SK-N-SH treated with all-trans-retinoic acid at 6 μM for 48 hours (cell line): ENCODE measurements around the gene PRKG1.

Source experiments
- ATAC-seq: fragments of 200-7000 bp; cut with Tn5 transposase; 3 replicates; pipeline ENCODE4 v1.9.1; 2020; ENCODE audit warnings: mild to moderate bottlenecking, moderate library complexity
- ARNTL ChIP-seq: fragments of 450-650 bp; formaldehyde crosslinking; IDR thresholded peaks from 2 replicates; pipeline ENCODE4 v1.5.0; 2020; ENCODE audit warnings: low read depth, mild to moderate bottlenecking, moderate library complexity, borderline replicate concordance
- BACH2 ChIP-seq: fragments of 250-450 bp; sonication (Bioruptor Pico); IDR thresholded peaks from 2 replicates; pipeline ENCODE4 v1.9.0; 2021; ENCODE audit warnings: mild to moderate bottlenecking, borderline replicate concordance
- CSDC2 ChIP-seq: fragments of 250-450 bp; sonication (Bioruptor Pico); IDR thresholded peaks from 2 replicates; pipeline ENCODE4 v1.5.0; 2020; ENCODE audit warnings: mild to moderate bottlenecking, moderate library complexity
- CSRNP3 ChIP-seq: fragments of 250-450 bp; sonication (Bioruptor Pico); IDR thresholded peaks from 2 replicates; pipeline ENCODE4 v1.5.1; 2021; ENCODE audit warnings: mild to moderate bottlenecking, moderate library complexity
- GLIS3 ChIP-seq: fragments of 250-450 bp; sonication (Bioruptor Pico); IDR thresholded peaks from 2 replicates; pipeline ENCODE4 v1.5.0; 2020; ENCODE audit warnings: mild to moderate bottlenecking, moderate library complexity
- ISL1 ChIP-seq: fragments of 250-450 bp; sonication (Bioruptor Pico); IDR thresholded peaks from 2 replicates; pipeline ENCODE4 v2.1.2; 2022; ENCODE audit warnings: mild to moderate bottlenecking, moderate library complexity
- OSR1 ChIP-seq: fragments of 250-450 bp; sonication (Bioruptor Pico); IDR thresholded peaks from 2 replicates; pipeline ENCODE4 v1.8.0; 2022; ENCODE audit warnings: moderate library complexity, mild to moderate bottlenecking, inconsistent platforms
- PATZ1 ChIP-seq: fragments of 250-450 bp; sonication (Bioruptor Pico); IDR thresholded peaks from 2 replicates; pipeline ENCODE4 v1.8.0; 2020; ENCODE audit warnings: mild to moderate bottlenecking, moderate library complexity, borderline replicate concordance
- PPARA ChIP-seq: fragments of 250-450 bp; sonication (Bioruptor Pico); IDR thresholded peaks from 2 replicates; pipeline ENCODE4 v1.5.0; 2020; ENCODE audit warnings: mild to moderate bottlenecking, borderline replicate concordance
- RARB ChIP-seq: fragments of 250-450 bp; sonication (Bioruptor Pico); IDR thresholded peaks from 2 replicates; pipeline ENCODE4 v1.8.0; 2021; ENCODE audit warnings: mild to moderate bottlenecking, moderate library complexity
- SNAI2 ChIP-seq: fragments of 250-450 bp; sonication (Bioruptor Pico); IDR thresholded peaks from 2 replicates; pipeline ENCODE4 v1.5.0; 2020; ENCODE audit warnings: mild to moderate bottlenecking, moderate library complexity
- TCF4 ChIP-seq: fragments of 250-450 bp; sonication (Bioruptor Pico); IDR thresholded peaks from 2 replicates; pipeline ENCODE4 v1.8.0; 2021; ENCODE audit warnings: mild to moderate bottlenecking, moderate library complexity, borderline replicate concordance
- TOX ChIP-seq: fragments of 250-450 bp; sonication (Bioruptor Pico); IDR thresholded peaks from 2 replicates; pipeline ENCODE4 v1.8.0; 2021; ENCODE audit warnings: mild to moderate bottlenecking, moderate library complexity, borderline replicate concordance
- ZC3H10 ChIP-seq: fragments of 250-450 bp; sonication (Bioruptor Pico); IDR thresholded peaks from 2 replicates; pipeline ENCODE4 v1.5.1; 2021; ENCODE audit warnings: mild to moderate bottlenecking, moderate library complexity
- ZFP3 ChIP-seq: fragments of 250-450 bp; sonication (Bioruptor Pico); IDR thresholded peaks from 2 replicates; pipeline ENCODE4 v1.5.0; 2020; ENCODE audit warnings: mild to moderate bottlenecking, moderate library complexity
- ZFP30 ChIP-seq: fragments of 450-650 bp; formaldehyde crosslinking; IDR thresholded peaks from 2 replicates; pipeline ENCODE4 v1.5.0; 2022; ENCODE audit warnings: mild to moderate bottlenecking, moderate library complexity
- ZNF70 ChIP-seq: fragments of 450-650 bp; formaldehyde crosslinking; IDR thresholded peaks from 2 replicates; pipeline ENCODE4 v1.5.0; 2020; ENCODE audit warnings: mild to moderate bottlenecking, moderate library complexity
- ZNF8 ChIP-seq: fragments of 450-650 bp; formaldehyde crosslinking; IDR thresholded peaks from 2 replicates; pipeline ENCODE4 v1.5.0; 2020; ENCODE audit warnings: mild to moderate bottlenecking, moderate library complexity
- TF ChIP-seq, protein P1 (sequence below): fragments of 250-450 bp; sonication (Bioruptor Pico); IDR thresholded peaks from 2 replicates; pipeline ENCODE4 v1.8.0; 2021; ENCODE audit warnings: low read depth, mild to moderate bottlenecking, moderate library complexity, borderline replicate concordance
- TF ChIP-seq, protein P2 (sequence below): fragments of 250-450 bp; sonication (Bioruptor Pico); IDR thresholded peaks from 2 replicates; pipeline ENCODE4 v1.5.0; 2020; ENCODE audit warnings: mild to moderate bottlenecking, moderate library complexity

Gene PRKG1

DNA sequence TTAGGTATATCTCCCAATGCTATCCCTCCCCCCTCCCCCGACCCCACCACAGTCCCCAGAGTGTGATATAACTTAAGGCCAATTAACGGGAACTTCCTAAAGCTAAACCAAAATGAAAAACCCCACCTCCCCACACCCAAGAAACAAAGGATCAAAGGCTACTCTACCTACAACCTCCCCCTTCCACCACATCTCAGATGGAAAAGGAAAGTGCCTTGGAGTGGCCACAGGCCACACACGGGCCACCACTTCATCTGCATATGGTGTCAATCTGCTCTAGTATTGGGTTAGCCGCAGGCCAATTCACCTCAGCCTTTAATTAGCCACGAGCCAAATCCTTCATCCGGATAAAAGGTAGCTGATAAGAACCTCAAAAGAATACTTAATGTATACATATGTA is 605.6 kb downstream of the PRKG1 start:
- no peak for ATAC-seq
- TF ChIP-seq CSRNP3 (CRISPR knock-in tag): no peak
- TF ChIP-seq TCF4: no peak
- TF ChIP-seq BACH2: no peak
- TF ChIP-seq PATZ1 (CRISPR knock-in tag): no peak
- no peak for TF ChIP-seq ZNF8 (CRISPR knock-in tag)
- no peak for TF ChIP-seq CSDC2 (CRISPR knock-in tag)
- TF ChIP-seq, protein P1, sequence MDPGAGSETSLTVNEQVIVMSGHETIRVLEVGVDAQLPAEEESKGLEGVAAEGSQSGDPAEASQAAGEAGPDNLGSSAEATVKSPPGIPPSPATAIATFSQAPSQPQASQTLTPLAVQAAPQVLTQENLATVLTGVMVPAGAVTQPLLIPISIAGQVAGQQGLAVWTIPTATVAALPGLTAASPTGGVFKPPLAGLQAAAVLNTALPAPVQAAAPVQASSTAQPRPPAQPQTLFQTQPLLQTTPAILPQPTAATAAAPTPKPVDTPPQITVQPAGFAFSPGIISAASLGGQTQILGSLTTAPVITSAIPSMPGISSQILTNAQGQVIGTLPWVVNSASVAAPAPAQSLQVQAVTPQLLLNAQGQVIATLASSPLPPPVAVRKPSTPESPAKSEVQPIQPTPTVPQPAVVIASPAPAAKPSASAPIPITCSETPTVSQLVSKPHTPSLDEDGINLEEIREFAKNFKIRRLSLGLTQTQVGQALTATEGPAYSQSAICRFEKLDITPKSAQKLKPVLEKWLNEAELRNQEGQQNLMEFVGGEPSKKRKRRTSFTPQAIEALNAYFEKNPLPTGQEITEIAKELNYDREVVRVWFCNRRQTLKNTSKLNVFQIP (CRISPR knock-in tag): no peak
- no peak for TF ChIP-seq ZC3H10 (CRISPR knock-in tag)
- no peak for TF ChIP-seq ZNF70 (CRISPR knock-in tag)
- no peak for TF ChIP-seq PPARA (CRISPR knock-in tag)
- TF ChIP-seq OSR1 (CRISPR knock-in tag): no peak
- no peak for TF ChIP-seq ISL1
- TF ChIP-seq GLIS3: no peak
- no peak for TF ChIP-seq ZFP3 (CRISPR knock-in tag)
- no peak for TF ChIP-seq ARNTL (CRISPR knock-in tag)
- TF ChIP-seq ZFP30 (CRISPR knock-in tag): no peak
- TF ChIP-seq, protein P2, sequence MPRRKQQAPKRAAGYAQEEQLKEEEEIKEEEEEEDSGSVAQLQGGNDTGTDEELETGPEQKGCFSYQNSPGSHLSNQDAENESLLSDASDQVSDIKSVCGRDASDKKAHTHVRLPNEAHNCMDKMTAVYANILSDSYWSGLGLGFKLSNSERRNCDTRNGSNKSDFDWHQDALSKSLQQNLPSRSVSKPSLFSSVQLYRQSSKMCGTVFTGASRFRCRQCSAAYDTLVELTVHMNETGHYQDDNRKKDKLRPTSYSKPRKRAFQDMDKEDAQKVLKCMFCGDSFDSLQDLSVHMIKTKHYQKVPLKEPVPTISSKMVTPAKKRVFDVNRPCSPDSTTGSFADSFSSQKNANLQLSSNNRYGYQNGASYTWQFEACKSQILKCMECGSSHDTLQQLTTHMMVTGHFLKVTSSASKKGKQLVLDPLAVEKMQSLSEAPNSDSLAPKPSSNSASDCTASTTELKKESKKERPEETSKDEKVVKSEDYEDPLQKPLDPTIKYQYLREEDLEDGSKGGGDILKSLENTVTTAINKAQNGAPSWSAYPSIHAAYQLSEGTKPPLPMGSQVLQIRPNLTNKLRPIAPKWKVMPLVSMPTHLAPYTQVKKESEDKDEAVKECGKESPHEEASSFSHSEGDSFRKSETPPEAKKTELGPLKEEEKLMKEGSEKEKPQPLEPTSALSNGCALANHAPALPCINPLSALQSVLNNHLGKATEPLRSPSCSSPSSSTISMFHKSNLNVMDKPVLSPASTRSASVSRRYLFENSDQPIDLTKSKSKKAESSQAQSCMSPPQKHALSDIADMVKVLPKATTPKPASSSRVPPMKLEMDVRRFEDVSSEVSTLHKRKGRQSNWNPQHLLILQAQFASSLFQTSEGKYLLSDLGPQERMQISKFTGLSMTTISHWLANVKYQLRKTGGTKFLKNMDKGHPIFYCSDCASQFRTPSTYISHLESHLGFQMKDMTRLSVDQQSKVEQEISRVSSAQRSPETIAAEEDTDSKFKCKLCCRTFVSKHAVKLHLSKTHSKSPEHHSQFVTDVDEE: no peak
- TF ChIP-seq SNAI2: no peak
- TF ChIP-seq TOX (CRISPR knock-in tag): no peak

- peak; percentile 49 for TF ChIP-seq ISL1
- TF ChIP-seq ZNF8 (CRISPR knock-in tag): no peak
- peak; percentile 53 for ATAC-seq
Observed at GRCh38 chr10:51683031-51683691, 608.9 kb downstream of the PRKG1 start.

DNA sequence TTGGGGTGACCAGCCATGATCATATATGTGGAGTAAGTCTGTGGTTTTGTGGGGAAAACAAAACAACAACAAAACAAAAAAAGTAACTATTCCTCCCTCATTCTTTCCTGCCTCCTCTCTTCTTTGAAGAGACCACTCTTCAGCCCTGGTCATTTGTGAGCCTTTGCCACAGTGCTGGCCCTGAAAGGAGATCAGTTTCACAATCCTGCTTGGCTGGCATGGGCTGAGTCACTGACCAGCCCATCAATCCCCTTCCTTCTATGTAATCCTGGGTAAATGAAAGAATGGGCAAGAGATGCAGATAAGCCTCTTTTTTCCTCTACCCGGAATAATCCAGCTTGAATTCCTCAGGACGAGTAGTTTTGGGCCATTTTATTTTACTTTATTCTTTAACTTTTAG is 611.5 kb downstream of the PRKG1 start:
- ATAC-seq: peak; percentile 52; the same call in 2 of the 3 replicates
- no peak for TF ChIP-seq ARNTL (CRISPR knock-in tag)
- TF ChIP-seq ZFP3 (CRISPR knock-in tag): no peak
- TF ChIP-seq, protein P2: no peak
- TF ChIP-seq ISL1: no peak
- no peak for TF ChIP-seq RARB (CRISPR knock-in tag)
- no peak for TF ChIP-seq PPARA (CRISPR knock-in tag)
- TF ChIP-seq CSDC2 (CRISPR knock-in tag): no peak
- no peak for TF ChIP-seq ZNF70 (CRISPR knock-in tag)
- no peak for TF ChIP-seq ZNF8 (CRISPR knock-in tag)
- TF ChIP-seq TOX (CRISPR knock-in tag): no peak
